ENCODE data around the gene PLA2G4D. TPM values are rescaled to one million over a fixed set of nuclear protein-coding genes. Genes with fewer than 3 reads are reported as not detected.
A peak's percentile ranks its signal among the peaks of the same experiment; 100 is the strongest.

The PLA2G4D gene
- total RNA-seq, 1 experiment from 2014 or later = not detected

GRCh38 chr15:42042602-42043400, 51.6 kb downstream of the PLA2G4D start:
- in situ Hi-C loops (cut with HindIII; ENCODE audit: low pct_unique_long_range_greater_than_20kb, low sequenced_read_pairs) = no loop called here
- no peak for DNase-seq (ENCODE audit: low read depth)

- in situ Hi-C loops (cut with HindIII; ENCODE audit: low pct_unique_long_range_greater_than_20kb, low sequenced_read_pairs) = no loop called here
- DNase-seq (ENCODE audit: low read depth) = no peak
Observed at GRCh38 chr15:42038401-42038800, 56.0 kb downstream of the PLA2G4D start.

GRCh38 chr15:42037656-42038055, 56.7 kb downstream of the PLA2G4D start:
- no peak for DNase-seq (ENCODE audit: low read depth)
- in situ Hi-C loops (cut with HindIII; ENCODE audit: low pct_unique_long_range_greater_than_20kb, low sequenced_read_pairs) = no loop called here

- in situ Hi-C loops (cut with HindIII; ENCODE audit: low pct_unique_long_range_greater_than_20kb, low sequenced_read_pairs) = no loop called here
- no peak for DNase-seq (ENCODE audit: low read depth)
Observed at GRCh38 chr15:42036966-42037365, 57.4 kb downstream of the PLA2G4D start.

GRCh38 chr15:42036112-42036905, 58.1 kb downstream of the PLA2G4D start:
- DNase-seq (ENCODE audit: low read depth) = no peak
- in situ Hi-C loops (cut with HindIII; ENCODE audit: low pct_unique_long_range_greater_than_20kb, low sequenced_read_pairs) = no loop called here

- in situ Hi-C loops (cut with HindIII; ENCODE audit: low pct_unique_long_range_greater_than_20kb, low sequenced_read_pairs) = no loop called here
- peak; percentile 19 for DNase-seq (ENCODE audit: low read depth)
Observed at GRCh38 chr15:42035435-42035761, 59.0 kb downstream of the PLA2G4D start.

GRCh38 chr15:42034628-42035434, 59.5 kb downstream of the PLA2G4D start:
- DNase-seq (ENCODE audit: low read depth) = no peak
- in situ Hi-C loops (cut with HindIII; ENCODE audit: low pct_unique_long_range_greater_than_20kb, low sequenced_read_pairs) = no loop called here

GRCh38 chr15:42033214-42033873, 61.0 kb downstream of the PLA2G4D start:
- in situ Hi-C loops (cut with HindIII; ENCODE audit: low pct_unique_long_range_greater_than_20kb, low sequenced_read_pairs) = no loop called here
- no peak for DNase-seq (ENCODE audit: low read depth)

- DNase-seq (ENCODE audit: low read depth) = no peak
- in situ Hi-C loops (cut with HindIII; ENCODE audit: low pct_unique_long_range_greater_than_20kb, low sequenced_read_pairs) = no loop called here
Observed at GRCh38 chr15:42032376-42033213, 61.8 kb downstream of the PLA2G4D start.

- no peak for DNase-seq (ENCODE audit: low read depth)
- in situ Hi-C loops (cut with HindIII; ENCODE audit: low pct_unique_long_range_greater_than_20kb, low sequenced_read_pairs) = no loop called here
Observed at GRCh38 chr15:42031198-42031915, 63.0 kb downstream of the PLA2G4D start.

GRCh38 chr15:42027521-42027920, 66.8 kb downstream of the PLA2G4D start:
- in situ Hi-C loops (cut with HindIII; ENCODE audit: low pct_unique_long_range_greater_than_20kb, low sequenced_read_pairs) = no loop called here
- no peak for DNase-seq (ENCODE audit: low read depth)

GRCh38 chr15:42024303-42024702, 70.1 kb downstream of the PLA2G4D start:
- in situ Hi-C loops (cut with HindIII; ENCODE audit: low pct_unique_long_range_greater_than_20kb, low sequenced_read_pairs) = no loop called here
- DNase-seq (ENCODE audit: low read depth) = no peak

- in situ Hi-C loops (cut with HindIII; ENCODE audit: low pct_unique_long_range_greater_than_20kb, low sequenced_read_pairs) = no loop called here
- no peak for DNase-seq (ENCODE audit: low read depth)
Observed at GRCh38 chr15:42021593-42021992, 72.8 kb downstream of the PLA2G4D start.

GRCh38 chr15:42020713-42021273, 73.6 kb downstream of the PLA2G4D start, which contains the start of gene PLA2G4E:
TSS of gene PLA2G4E (minus strand) at chr15:42021042. CDS start at chr15:42021030, 12 bp downstream.
- in situ Hi-C loops (cut with HindIII; ENCODE audit: low pct_unique_long_range_greater_than_20kb, low sequenced_read_pairs) = no loop called here
- no peak for DNase-seq (ENCODE audit: low read depth)

- DNase-seq (ENCODE audit: low read depth) = no peak
- in situ Hi-C loops (cut with HindIII; ENCODE audit: low pct_unique_long_range_greater_than_20kb, low sequenced_read_pairs) = no loop called here
Observed at GRCh38 chr15:42018306-42019224, 75.8 kb downstream of the PLA2G4D start.
